ENCODE measurements around the gene GRIK5. TPM values are rescaled to one million over a fixed set of nuclear protein-coding genes. Genes with fewer than 3 reads are reported as not detected.

Gene GRIK5
- total RNA-seq, 2 experiments from 2014 or later: 0.73 to 1.3 TPM

DNA sequence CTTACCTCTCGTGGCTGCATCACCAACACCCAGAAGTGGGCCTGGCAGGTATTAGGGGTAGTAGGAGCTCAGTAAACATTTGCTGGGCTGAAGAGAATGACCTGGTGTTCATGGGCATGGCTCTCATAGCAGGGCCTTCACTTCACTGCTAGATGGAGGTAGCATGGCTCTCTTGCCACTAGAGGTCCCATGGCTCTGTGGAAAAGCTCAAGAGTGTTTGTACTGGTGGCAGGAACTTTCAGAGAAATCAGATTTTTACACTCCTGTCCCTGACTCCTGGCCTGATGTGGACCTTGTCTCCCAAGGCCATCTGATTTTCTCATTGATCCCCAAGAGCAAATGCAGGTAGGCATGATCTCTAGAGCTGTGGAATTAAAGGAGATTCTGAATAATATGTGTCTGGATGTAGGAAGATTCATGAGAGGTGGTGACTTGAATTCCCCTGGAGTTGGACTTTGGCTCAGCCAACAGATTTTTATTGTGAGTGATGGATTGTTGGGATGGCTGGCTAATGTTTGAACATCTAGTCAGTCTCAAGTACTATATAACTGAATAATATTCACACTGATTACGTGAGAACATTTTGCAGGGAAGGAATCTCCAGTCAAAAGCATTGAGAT lies 11.7 kb upstream of the GRIK5 start:
- Histone ChIP-seq H3K4me3 (ENCODE audit: low read depth, low read length, poor library complexity, severe bottlenecking) (no peak overlapping the region), H3K4me2 (ENCODE audit: low read length) (no peak overlapping the region), H3K27ac (ENCODE audit: low read depth, low read length, poor library complexity, severe bottlenecking) (no peak overlapping the region), H3K79me2 (ENCODE audit: insufficient read depth, low read depth, low read length) (peaks cover 29% of the 10 kb centered on the region), H3K36me3 (ENCODE audit: insufficient read depth, low read length) (peaks cover 56% of the 10 kb centered on the region), H3K9me2 (ENCODE audit: insufficient read depth, low read length) (no peaks in the 10 kb centered on the region), H3K4me1 (ENCODE audit: insufficient read depth, low read length, poor library complexity, severe bottlenecking) (peaks cover 10% of the 10 kb centered on the region), H4K20me1 (ENCODE audit: insufficient read depth, low read length) (peaks cover 13% of the 10 kb centered on the region), H2AFZ (ENCODE audit: low read length) (no peak overlapping the region), H3K9me3 (ENCODE audit: low read length) (no peaks in the 10 kb centered on the region)
- TF ChIP-seq, protein P1, sequence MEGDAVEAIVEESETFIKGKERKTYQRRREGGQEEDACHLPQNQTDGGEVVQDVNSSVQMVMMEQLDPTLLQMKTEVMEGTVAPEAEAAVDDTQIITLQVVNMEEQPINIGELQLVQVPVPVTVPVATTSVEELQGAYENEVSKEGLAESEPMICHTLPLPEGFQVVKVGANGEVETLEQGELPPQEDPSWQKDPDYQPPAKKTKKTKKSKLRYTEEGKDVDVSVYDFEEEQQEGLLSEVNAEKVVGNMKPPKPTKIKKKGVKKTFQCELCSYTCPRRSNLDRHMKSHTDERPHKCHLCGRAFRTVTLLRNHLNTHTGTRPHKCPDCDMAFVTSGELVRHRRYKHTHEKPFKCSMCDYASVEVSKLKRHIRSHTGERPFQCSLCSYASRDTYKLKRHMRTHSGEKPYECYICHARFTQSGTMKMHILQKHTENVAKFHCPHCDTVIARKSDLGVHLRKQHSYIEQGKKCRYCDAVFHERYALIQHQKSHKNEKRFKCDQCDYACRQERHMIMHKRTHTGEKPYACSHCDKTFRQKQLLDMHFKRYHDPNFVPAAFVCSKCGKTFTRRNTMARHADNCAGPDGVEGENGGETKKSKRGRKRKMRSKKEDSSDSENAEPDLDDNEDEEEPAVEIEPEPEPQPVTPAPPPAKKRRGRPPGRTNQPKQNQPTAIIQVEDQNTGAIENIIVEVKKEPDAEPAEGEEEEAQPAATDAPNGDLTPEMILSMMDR (conservative IDR thresholded peaks at IDR 0.05; ENCODE audit: low read length): peak; percentile 83
- no peak for TF ChIP-seq EZH2phosphoT487 (IDR thresholded peaks at IDR 0.05; ENCODE audit: borderline replicate concordance, low read depth, low read length)
- DNase-seq (ENCODE audit: low spot score): peak; percentile 68
- BruUV-seq (replicated peaks): no TSS peak
- POLR2A ChIA-PET: no interaction called here
- CTCF ChIA-PET (ENCODE audit: unreplicated experiment): no interaction called here
- intact Hi-C loops (cut with micrococcal nuclease; ENCODE audit: unreplicated experiment): no loop called here

DNA sequence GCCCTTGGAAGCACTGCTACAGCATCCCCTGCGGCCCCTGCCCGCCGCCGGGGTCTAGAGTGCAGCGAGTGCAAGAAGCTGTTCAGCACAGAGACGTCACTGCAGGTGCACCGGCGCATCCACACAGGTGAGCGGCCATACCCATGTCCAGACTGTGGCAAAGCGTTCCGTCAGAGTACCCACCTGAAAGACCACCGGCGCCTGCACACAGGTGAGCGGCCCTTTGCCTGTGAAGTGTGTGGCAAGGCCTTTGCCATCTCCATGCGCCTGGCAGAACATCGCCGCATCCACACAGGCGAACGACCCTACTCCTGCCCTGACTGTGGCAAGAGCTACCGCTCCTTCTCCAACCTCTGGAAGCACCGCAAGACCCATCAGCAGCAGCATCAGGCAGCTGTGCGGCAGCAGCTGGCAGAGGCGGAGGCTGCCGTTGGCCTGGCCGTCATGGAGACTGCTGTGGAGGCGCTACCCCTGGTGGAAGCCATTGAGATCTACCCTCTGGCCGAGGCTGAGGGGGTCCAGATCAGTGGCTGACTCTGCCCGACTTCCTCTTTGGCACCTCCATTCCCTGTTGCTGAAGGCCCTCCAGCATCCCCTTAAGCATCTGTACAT lies 10.9 kb upstream of the GRIK5 start:
- Histone ChIP-seq H3K4me1 (ENCODE audit: insufficient read depth, low read length, poor library complexity, severe bottlenecking) (peaks cover 10% of the 10 kb centered on the region), H3K79me2 (ENCODE audit: insufficient read depth, low read depth, low read length) (peaks cover 34% of the 10 kb centered on the region), H2AFZ (ENCODE audit: low read length) (no peak overlapping the region), H3K4me3 (ENCODE audit: low read depth, low read length, poor library complexity, severe bottlenecking) (no peak overlapping the region), H3K27ac (ENCODE audit: low read depth, low read length, poor library complexity, severe bottlenecking) (no peak overlapping the region), H3K36me3 (ENCODE audit: insufficient read depth, low read length) (peaks cover 56% of the 10 kb centered on the region), H3K4me2 (ENCODE audit: low read length) (no peak overlapping the region), H4K20me1 (ENCODE audit: insufficient read depth, low read length) (peaks cover 16% of the 10 kb centered on the region), H3K9me3 (ENCODE audit: low read length) (no peaks in the 10 kb centered on the region), H3K9me2 (ENCODE audit: insufficient read depth, low read length) (no peaks in the 10 kb centered on the region)
- ChIA-PET CTCF (ENCODE audit: unreplicated experiment) (no interaction called here), POLR2A (no interaction called here)
- intact Hi-C loops (cut with micrococcal nuclease; ENCODE audit: unreplicated experiment): no loop called here
- TF ChIP-seq, protein P1 (conservative IDR thresholded peaks at IDR 0.05; ENCODE audit: low read length): no peak
- TF ChIP-seq EZH2phosphoT487 (IDR thresholded peaks at IDR 0.05; ENCODE audit: borderline replicate concordance, low read depth, low read length): no peak
- no peak for DNase-seq (ENCODE audit: low spot score)
- BruUV-seq (replicated peaks): no TSS peak

Data from OCI-LY7 (cell line).